ENCODE measurements around the gene HSPBP1.

HSPBP1 gene

DNA sequence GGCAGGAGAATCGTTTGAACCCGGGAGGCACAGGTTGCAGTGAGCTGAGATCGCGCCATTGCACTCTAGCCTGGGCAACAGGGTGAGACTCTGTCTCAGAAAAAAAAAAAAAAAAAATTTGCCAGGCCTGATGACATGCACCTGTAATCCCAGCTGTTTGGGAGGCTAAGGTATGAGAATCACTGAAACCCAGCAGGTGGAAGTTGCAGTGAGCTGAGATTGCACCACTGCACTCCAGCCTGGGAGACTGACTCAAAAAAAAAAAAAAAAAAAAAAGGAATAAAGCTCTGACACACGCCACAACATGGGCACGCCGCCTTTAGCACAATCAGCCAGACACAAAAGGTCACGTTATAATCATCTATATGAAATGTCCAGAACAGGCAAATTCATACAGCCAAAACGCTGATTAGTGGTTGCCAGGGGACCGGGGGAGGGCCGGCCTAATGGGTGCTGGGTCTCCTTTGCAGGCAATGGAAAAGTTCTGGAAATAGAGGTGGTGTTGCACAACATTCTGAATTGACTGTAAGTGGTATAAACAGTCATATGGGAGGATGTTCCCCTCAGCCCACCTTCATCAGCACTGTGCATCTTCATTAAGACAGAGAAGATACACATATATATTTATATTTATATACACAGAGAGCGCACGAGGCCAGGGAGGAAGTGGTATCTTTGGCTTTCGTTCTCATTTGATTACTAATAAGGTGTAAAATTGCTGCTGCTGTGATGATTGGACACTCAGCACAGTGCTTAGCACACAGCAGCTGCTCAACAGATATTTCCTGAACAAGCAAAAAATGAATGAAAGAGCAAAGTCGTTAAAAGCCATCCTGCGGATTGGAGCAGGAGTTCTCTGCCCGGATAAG lies 3.8 kb downstream of the HSPBP1 start:
- DNase-seq (ENCODE audit: low spot score) = no peak

DNA sequence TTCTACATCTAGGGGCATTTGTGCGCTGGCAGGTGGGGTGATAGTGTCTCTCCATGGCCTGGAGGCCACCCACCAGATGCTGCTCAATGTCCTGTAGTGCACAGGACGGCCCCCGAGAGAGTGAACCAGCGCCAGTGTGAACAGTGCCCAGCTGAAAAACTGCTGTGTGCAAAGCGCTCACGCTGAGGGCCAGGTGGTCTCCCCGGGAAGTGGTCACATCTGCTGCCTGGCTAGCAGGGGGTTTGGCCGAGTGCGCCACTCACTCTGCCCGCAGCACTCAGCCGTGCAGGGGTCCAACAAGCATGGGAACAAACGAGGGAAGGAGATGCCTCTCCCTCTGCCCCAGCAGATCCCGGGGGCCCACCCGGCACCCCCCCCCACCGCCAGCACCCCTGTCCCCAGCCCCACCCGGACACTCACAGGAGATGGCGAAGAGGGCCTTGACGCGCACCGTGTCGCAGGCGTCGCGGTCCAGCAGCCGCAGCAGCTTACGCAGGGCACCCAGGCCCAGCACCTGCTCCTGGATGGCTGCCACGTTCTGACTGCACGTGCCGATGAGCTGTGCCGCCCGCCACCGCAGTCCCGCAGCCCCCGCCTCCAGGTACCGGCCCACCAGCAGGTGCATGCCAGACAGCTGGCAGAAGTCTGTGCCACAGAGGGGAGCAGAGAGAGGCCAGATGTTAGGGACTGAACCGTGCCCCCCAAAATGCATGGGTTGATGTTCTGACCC lies 5.8 kb downstream of the HSPBP1 start:
- no peak for DNase-seq (ENCODE audit: low spot score)

DNA sequence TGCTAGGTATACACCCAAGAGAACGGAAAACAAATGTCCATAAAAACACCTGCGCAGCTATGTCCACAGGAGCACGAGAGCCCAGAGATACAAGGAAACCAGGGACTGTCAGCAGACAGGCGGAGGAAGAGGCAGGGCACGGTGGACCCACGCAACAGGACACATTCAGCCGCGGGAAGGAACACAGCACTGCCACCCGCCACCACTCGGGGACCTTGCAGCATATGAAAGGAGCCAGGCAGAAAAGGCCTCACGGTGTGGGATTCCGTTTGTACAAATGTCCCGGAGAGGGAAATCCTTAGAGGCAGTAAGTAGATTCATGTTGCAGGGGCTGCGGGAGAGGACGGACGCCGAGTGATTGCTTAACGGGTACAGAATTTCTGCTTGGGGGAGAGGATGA lies 7.8 kb downstream of the HSPBP1 start:
- no peak for DNase-seq (ENCODE audit: low spot score)

DNA sequence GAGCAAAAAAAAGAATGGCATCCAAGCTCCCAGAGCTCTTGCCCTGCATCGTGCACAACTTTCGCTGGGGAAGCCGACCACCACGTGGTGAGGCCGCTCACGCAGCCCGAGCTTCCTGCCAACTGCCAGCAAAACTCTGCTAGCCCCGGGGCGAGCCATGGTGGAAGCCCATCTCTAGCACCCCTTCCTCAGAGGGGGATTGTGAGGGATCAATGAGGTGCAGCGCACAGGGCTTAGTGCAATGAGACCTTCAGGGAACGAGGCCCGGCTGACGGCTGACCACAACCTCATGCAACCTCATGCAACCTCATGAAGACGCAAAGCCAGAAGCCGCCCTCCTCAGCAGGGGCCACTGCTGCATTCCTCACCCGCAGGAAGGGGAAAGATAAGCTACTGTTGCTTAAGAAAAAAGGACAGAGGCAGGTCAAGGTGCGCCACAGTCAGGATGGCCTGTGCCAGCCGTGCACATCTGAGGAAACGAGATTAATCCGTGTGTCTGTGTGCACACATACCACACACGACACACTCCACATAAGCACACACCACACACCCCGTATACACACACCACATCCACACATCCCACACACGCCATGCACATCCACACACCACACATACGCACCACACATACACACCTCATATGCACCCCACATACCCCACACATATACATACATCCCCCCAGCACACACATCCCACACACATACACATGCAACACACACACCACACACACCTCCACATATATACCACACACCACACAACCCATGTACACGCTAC lies 9.6 kb downstream of the HSPBP1 start:
- DNase-seq (ENCODE audit: low spot score) = no peak

DNA sequence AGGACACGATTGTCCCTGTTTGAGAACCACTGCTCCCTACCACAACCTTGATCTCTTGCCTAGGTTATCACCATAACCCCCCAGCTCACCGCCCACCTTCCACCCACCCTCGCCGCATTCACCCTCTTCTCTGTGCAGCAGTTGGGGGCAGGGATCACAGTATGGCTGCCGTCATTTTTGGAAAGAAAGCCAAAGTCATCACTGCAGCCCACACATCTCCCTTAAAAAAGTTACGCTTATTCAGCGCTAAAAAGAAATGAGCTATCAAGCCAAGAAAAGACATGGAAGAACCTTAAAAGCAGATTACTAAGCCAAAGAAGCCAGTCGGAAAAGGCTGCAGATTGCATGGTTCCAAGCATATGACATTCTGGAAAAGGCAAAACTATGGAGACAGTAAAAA lies 10.6 kb downstream of the HSPBP1 start:
- no peak for DNase-seq (ENCODE audit: low spot score)

DNA sequence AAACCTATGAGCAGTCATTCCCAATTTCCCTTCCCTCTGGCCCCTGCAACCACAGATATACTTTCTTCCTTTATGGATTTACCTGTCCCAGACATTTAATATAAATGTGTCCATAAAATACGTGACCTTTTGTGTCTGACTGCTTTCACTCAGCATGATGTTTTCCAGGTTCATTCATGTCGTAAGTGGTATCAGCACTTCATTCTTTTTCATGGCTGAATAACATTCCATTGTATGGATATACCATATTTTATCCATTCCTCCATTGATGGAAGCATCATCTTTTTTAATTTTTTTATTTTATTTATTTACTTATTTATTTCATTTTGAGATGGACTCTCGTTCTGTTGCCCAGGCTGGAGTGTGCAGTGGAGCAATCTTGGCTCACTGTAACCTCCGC lies 13.1 kb downstream of the HSPBP1 start:
- no peak for DNase-seq (ENCODE audit: low spot score)

DNA sequence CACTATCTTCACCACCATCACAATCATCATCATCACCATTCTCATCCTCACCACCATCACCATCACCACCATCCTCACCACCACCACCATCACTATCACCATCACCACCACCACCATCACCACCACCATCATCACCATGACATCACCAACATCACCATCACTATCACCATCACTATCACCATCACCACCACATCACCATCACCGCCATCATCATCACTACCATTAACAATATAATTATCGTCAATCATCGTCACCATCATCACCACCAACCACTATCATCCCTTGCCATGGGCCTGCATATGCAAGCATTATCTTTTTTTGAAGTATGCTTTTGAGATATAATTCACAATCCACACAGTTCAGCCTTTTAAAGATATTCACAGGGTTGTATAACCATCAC lies 13.5 kb downstream of the HSPBP1 start:
- no peak for DNase-seq (ENCODE audit: low spot score)

DNA sequence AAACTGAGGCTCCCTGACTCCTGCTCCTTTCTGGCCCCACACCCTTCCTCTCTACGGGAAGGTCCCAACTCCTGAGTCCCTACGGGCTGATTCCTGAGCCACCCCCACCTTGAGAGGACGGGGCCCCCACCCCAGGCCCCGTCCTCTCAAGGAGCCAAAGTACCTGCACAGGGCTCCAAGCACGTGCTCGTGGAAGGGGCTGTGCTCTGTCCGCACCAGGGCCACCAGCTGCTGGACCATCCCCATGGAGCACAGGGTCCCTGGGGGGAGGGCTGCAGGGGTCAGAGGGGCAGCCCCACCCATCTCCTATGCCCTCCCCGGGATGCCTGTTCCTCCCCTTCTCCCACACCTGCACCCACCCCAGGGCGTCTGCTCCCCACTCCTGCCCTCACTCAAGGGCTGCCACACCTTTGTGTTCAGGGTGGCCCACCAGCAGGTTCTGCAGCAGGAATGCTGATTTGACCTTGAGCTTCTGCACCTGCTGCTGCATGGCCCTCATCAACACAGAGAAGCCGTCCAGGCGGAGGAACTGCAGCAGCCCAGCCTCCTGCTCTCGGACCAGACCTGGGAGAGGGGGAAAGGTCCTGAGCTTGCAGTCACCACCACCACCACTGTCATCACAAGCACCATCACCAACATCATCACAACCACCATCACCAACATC lies 14.1 kb downstream of the HSPBP1 start:
- DNase-seq (ENCODE audit: low spot score) = no peak

DNA sequence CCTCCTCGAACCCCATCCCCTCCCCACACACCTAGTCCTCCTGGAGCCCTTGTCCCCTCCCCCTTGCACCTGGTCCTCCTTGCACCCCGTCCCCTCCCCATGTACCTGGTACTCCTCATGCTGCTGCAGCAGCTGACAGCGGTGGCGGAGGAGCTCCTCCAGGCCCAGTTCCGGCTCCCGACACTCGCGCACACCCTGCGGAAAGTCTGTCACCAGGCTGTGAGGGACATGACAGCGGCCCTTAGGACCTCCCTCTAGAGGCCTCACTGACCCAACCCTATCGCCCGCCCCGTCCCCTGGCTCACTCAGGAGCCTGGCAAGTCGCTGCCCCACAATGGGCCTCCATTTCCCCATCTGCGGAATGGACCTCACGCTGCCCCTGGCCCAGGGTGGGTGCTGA lies 14.7 kb downstream of the HSPBP1 start:
- DNase-seq (ENCODE audit: low spot score) = no peak

DNA sequence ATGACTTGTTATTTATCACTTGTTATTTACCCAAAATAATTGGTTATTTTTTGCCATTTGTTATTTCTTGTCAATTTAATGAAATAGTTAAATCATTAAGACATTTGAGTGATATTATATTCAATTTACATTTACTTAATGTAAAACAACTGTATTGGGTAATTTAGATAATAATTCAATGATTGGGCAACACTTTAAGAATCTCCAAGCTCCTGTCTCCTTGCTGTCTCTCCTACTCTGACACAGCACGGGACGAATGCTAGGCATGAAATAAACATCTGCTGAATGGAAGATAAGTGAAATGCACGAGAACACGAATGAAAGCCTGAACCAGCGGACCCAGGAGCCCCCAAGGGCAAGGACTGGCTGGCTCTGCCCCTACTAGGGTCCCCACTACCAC lies 15.4 kb downstream of the HSPBP1 start:
- no peak for DNase-seq (ENCODE audit: low spot score)

DNA sequence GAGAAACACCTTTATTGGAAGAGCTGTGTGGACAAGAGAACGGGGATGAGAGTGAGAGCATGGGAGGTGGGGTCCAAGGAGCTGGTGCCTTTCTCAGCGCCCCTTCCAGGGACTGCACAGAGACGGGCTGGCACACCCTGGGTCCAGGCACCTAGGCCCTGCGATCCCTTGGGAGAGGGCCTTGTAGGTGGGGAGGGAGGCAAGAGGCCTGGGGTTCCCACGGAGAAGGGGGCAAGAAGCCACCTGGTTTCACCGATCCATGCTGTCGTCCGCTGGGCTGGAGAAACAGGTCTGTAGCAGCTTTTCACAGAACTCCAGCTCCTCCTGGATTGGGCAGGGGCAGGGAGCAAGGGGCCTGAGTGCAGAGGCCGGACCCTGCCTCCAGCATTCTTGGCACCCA lies 17.6 kb downstream of the HSPBP1 start:
- no peak for DNase-seq (ENCODE audit: low spot score)

DNA sequence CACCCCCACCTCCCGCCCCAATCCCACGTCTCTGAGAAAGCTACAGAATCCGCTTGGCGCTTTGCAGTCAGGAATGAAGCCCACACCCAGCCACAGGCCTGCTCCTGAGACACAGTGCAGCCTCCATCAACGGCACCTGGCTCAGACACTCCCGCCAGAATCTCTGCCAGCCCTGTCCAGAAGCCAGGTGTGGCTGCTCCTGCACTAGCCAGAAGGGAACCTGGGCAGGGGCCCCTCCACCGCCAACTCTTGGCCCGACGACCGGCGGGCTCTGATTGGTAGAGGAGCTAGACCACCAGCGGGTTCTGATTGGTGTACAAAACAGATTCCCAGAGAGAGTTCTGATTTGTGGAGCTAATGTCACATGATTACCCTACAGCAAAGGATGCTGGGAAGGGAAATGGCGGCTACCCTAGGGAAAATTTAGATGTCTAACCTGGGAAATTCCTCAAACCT lies 18.2 kb downstream of the HSPBP1 start:
- DNase-seq (ENCODE audit: low spot score) = no peak

DNA sequence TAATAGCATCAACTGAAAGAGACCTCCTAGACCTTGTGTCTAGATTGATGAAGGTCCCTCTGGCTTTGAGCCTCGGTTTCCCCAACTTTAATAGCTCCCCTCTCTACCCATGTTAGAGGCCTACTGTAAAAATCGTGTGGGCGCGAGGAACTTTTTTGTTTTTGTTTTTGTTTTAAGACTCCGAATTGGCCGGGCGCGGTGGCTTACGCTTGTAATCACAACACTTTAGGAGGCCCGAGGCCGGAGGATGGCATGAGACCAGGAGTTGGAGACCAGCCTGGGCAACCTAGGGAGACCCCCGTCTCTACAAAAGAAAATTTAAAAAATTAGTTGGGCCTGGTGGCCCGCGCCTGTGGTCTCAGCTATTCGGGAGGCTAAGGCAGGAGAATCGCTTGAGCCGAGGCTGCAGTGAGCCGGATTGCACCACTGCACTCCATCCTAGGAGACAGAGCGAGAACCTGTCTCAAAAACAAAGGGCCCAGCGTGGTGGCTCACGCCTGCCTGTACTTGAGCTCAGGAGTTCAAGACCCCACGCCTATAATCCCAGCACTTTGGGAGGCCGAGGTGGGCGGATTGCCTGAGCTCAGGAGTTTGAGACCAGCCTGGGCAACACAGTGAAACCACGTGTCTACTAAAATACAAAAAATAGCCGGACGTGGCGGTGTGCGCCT lies 20.2 kb downstream of the HSPBP1 start:
- DNase-seq (ENCODE audit: low spot score) = no peak

DNA sequence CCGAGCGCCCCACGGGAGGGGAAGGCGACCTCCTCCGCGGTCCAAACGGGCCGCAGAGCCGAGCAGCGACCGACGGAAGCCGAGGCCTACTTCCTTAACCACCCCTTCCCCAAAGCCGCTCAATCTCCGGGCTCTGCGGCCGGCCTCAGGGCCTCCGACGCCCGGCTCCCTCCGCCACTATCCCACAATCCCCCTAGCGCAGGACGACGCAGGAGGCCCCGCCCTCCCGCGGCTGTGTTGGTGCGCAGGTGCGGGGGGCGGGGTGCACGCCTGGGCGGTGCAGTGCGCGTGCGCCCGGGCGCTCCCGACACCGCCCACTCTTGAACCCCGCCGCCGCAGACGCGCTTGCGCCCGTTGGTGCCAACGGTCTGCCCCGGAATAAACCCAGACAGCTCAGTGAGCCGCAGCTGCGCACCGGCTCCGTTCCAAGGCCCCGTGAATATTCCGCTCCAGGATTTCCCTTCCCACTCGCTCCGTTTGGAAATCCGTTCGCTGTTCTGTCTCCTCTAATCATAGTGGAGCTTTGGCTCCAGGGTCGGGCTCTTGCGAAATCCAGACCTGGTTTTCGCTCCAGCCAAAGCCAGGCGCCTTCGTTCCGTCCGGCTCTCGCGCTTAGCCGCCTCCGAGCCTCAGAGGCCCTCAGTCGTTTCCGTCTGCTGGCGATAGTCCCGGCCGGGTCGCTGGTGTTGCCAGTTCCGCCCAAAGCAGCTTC lies 20.9 kb downstream of the HSPBP1 start, which contains the start of gene PPP6R1:
PPP6R1 (minus strand) TSS at position 190 of the 712 bp plus-strand sequence. CDS start 11,914 bp downstream, outside the sequence.
- DNase-seq (ENCODE audit: low spot score) = peak; percentile 96

DNA sequence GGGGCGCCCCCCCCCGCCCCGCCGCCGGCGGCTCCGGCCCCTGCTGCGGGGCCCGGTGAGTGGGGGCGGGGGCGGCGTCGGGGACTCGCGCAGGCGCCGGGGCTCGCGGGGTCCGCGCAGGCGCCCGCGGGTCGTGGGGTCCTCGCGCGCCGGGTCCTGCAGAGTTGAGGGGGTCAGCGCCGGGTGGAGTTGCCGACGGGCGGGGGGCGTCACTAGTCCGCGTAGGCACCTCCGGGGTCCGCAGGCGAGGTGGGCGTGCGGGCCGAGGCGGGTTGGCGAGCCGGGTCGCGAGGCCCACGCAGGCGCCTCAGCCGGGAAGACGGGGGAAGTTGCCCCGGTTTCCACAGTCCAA lies 21.5 kb downstream of the HSPBP1 start:
- no peak for DNase-seq (ENCODE audit: low spot score)

DNA sequence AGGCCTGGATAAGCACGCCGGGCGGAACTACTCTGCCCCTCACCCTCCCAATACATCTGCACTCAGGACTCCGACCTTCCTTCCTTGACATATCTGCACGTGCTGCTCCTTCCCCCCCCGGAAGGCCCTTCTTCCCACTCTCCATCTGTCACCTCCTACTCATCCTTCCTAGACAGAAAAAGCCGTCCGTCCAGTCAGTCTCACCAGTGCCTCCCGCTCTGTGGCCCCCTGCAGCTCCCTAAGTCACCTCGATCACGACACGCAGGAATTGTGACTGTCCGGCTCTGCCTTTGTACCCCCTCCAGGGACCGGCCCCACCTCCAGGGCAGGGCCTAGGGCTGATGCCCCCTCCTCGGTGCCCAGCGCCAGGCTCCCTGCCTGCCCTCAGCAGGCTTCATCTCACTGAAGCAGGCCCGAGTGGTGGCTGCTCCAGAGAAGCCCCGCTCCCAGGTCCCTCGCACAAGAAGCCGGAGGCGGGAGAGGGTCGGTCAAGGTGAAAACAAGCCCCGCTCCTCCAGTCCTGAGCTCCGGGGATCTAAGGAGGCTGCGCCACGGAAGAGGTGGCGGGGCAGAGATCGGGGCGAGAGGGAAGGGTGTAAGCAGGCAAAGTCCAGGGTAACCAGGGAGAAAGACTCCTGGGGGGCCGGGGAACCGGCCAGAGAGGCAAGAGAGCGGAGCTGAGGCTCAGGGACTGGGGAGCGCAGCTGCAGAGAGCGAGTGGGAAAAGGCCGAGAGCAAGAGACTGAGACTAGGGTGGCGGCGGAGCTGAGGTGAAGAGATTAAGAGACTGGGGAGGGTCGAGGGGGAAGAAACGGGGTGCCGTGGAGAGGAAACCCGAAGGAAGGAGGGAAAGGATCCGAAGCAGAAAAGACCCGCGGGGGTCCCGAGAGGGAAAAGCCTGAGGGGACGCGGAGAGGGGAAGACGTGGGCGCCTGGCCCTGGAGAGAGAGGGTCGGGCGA lies 22.2 kb downstream of the HSPBP1 start:
- no peak for DNase-seq (ENCODE audit: low spot score)

DNA sequence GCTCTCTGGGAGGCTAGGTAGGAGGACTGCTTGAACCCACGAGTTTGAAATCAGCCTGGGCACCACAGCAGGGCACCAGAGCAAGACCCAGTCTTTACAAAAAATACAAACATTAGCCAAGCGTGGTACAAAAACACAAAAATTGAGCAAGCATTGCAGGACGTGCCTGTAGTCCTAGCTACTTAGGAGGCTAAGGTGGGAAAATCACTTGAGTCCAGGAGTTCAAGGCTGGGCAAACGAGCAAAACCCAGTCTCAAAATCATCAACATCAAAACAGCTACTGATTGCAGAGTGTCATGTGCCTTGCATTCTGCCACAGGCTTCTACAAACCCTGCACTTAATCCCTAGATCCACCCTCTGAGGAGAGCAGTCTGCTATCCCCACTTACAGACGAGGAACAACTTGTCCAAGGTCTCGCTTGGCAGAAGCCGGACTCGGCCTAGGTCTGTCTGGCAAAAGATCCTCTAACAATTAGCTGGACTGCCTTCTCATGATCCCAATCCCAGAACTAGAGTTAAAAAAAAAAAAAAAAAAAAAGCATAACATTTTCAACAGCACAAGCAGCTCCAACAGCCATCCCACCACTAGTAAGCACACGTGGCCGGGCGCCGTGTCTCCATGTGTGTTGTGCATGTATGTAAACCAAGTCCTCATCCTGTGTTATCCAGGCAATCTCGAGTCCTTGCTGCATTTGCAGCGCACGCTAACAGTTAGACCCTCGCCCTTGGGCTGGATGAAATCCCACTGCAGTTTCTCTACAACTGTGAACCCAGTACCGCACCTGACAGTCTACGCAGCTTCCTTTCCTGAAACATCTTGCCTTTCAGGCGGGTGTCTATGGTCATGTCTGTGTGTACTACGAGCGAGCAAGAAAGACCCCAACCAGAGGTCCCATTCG lies 23.1 kb downstream of the HSPBP1 start:
- no peak for DNase-seq (ENCODE audit: low spot score)
